Ramos (cell line): ENCODE results near the gene RAB18.
"Not testable (repeated sequence)": the region's sequence is repeated elsewhere in the genome, so short reads cannot be mapped to it uniquely, and the experiment has no call there.

Experiments
- in situ Hi-C: fragments of 300-500 bp; cut with MboI; formaldehyde crosslinking; loops from one replicate; pipeline ENCODE4 v1.14.3; 2022; ENCODE audit warnings: low sequenced_read_pairs; ENCODE audit not compliant: unreplicated experiment

The RAB18 gene

GRCh38 chr10:27504007-27504807 lies at the start of gene RAB18:
Gene RAB18 (plus strand): TSS chr10:27504304. CDS start chr10:27504370, 66 bp downstream.
- in situ Hi-C loops: no loop called here

DNA sequence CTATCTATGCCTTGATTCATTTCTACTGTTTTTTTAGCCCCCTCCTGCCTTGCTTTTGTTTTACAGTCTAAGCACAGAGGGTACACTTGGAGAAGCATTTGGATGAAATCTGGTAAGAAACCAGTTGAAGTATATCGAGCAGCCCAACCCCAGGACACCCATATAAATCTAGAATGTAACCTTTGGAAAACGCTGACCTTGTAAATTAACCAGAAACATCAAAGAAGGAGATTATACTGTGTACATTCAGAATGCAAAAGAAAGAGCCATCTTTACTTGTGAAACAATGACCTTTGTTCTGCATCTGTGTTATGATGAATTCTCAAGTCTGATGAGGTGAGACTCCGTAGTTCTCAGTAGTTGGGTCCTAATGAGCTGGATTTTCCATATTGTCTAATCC lies 49.3 kb upstream of the RAB18 start:
- in situ Hi-C loops: no loop called here

DNA sequence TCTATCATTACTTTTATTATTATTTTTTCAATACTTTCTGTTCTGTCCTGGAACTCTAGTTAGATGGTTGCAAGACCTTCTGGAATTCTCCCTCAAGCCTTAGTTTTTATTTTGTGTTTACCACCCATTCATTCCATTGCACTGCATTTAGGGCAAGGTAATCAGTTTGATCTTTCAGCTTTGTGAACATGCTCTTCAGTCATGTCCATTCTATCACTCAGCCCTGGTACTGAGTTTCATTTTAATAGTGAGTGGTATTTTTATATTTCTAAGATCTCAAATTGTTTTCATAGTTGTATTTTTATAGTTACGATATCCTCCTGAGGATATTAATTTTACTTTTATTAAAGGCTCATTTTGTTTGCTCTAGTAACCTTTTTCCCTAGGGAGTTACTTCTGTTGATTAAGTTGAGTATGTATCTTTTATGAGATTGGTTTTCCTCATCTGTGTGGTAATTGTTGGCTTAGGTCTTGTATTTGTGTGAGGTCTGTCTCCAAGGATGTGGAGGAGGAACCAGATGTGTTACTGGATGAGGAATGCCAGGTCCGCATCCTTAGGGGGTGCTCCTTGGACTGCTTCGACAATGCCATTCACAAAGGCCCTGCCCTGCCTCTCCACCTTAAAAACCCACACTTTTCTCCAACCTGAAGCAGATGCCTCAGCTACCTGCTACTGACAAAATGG lies 46.7 kb upstream of the RAB18 start:
- in situ Hi-C loops: no loop called here

DNA sequence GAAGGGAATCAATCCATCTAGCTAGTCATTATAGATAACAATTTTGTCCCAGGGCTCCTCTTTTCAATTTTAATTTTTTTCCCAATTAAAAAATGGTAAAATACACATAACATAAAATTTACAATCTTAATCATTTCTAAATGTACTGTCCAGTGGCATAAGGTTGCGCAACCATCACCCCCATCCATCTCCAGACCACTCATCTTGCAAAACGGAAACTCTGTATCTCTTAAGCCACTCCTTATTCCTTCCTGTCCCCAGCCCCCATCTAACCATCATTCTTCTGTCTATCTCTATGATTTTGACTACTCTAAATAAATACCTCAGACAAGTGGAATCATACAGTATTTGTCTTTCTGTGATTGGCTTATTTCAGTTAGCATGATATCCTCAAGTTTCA lies 46.1 kb upstream of the RAB18 start:
- in situ Hi-C loops: no loop called here

GRCh38 chr10:27461312-27461711 lies 42.8 kb upstream of the RAB18 start:
- in situ Hi-C loops: no loop called here

DNA sequence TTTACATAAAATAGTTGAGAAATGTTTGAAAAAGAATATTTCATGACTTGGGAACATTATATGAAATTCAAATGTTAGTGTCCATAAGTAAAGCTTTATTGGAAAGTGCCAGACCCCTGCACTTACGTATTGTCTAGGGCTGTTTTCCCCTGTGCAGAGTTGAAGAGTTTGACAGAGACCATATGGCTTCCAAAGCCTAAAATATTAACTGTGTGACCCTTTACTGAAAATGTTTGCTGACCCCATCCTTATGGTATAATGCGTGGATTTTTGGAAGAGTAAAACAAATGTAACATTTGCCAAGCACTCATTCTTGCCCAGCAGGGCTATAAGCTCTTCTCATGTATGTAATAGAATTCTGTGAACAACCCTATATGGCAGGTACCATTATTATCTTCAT lies 40.1 kb upstream of the RAB18 start:
- in situ Hi-C loops: no loop called here

GRCh38 chr10:27464993-27465392 lies 39.1 kb upstream of the RAB18 start:
- in situ Hi-C loops: no loop called here

- in situ Hi-C loops: not testable (repeated sequence)
Measured at GRCh38 chr10:27465596-27465995, 38.5 kb upstream of the RAB18 start.

DNA sequence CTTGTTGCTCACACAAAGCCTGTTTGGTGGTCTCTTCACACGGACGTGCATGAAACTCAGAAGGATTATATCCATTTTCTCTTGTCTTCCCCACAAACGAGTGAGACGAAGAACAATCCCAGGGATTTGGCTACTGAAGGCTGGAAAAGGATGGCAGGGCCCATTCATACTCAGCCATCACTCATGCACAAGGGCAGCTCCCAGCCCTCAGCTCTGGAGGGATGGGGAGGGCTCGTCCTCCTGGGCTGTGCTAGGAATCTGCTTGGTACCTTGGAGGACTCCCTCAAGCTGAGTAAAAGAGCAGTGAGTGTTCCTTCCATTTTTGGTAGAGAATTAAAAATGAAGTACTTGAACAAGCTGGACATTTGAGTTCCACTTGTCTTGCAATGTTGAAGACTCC lies 33.2 kb upstream of the RAB18 start:
- in situ Hi-C loops: no loop called here

- in situ Hi-C loops: no loop called here
Measured at GRCh38 chr10:27474741-27475140, 29.4 kb upstream of the RAB18 start.

DNA sequence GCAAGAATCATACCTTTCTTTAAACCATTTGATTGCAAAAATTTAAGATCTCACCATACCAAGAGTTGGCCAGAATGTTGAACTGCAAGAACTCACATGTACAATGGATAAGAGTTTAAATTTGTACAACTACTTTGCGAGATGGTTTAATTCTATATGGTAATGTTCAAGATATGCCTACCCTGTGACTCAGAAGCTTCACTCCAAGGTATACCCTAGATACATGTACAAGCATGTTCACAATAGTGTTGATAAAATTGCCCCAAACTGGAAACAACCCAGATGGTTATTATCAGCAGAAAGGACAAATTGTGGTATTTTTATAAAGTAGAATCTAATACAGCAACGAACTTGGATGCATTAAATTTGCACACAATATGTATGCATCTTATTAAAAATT lies 25.1 kb upstream of the RAB18 start:
- in situ Hi-C loops: no loop called here

- in situ Hi-C loops: no loop called here
Measured at GRCh38 chr10:27481486-27481885, 22.6 kb upstream of the RAB18 start.

- in situ Hi-C loops: no loop called here
Measured at GRCh38 chr10:27482984-27483956, 20.8 kb upstream of the RAB18 start.

DNA sequence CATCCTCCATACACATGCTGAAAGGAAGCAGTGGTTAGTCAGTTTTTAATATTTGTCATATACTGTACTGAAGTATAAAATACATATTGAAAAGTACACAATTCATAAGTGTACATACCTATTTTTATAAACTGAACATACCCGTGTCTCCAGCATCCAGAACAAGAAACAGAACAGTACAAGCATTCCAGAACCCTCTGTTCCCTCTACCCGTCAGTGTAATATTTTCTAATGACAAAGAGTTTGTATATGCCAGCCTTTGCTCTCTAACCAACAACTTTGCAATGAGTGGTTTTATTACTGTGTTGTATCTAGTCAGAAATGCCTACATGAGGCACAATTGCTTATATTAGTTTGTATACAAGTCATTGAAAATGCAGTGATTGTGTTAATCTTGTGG lies 18.7 kb upstream of the RAB18 start:
- in situ Hi-C loops: no loop called here

DNA sequence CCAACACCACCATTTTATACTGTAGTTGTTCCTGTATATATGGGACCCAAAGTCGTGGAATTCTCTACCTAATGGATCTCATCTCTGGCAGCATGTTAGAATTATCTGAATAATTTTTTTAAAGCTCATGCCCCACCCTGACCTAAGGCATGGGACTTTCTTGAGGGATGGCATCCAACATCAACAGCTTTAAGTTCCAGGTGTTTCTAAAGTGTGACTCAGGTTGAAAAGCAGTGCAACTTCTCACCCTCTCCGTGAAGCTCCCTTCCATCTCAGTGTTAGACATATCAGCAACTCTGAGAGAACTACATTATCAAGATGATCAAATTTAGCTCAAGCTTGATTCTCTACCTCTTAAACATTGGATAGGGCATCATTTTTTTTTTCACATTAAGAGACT lies 18.1 kb upstream of the RAB18 start:
- in situ Hi-C loops: no loop called here

DNA sequence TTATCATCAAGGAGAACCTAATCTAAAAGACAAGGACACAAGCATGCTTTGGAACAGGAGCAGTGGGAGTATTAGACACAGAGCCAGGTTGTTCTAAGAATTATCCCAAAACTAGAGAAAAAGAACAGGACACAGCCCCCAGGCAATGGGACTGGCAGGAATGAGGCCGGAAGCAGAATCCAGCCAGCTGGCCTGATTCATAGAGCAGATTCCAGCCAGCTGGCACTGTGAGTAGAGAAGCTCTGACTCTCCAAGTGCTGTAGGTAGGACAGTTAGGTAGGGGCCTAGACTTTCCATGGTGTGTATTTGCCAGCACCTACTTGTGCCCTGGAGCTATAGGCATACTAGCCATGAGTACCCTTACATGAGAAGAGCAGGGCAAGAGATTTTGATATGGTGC lies 13.3 kb upstream of the RAB18 start:
- in situ Hi-C loops: no loop called here

DNA sequence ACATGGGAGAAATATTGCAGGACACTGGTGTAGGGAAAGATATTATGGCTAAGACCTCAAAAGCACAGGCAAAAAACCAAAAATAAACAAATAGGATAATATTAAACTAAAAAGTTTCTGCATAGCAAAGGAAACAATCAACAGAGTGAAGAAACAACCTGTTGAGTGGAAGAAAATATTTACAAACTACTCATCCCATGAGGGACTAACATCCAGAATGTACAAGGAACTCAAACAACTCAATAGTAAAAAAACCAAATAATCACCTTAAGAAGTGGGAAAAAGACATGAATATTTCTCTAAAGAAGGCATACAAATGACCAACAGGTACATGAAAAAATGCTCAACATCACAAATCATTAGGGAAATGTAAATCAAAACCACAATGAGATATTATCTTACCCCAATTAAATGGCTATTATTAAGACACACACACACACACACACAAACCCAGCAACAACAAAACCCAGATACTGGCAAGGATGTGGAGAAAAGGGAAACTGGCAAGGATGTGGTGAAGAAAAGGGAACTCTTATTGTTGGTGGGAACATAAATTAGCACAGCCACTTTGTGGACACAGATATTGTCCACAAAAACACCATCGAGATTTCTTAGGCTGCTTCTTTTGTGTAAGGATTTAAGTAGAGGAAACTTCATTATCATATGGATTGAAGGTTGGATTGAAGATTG lies 9.8 kb upstream of the RAB18 start:
- in situ Hi-C loops: no loop called here

DNA sequence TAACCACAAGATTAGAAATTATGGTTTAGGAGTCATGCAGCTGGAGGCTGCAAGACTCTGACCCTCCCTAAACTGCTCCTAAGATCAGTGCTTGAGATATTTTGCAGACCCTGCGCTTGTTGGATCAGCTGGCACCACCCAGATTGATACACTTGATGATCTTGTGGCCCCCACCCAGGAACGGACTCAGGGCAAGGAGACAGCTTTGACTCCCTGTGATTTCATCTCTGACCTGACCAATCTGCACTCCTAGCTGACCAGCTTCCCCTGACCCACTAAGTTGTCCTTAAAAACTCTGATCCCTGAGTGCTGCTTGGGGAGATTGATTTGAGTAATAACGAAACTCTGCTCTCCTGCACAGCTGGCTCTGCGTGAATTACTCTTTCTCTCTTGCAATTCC lies 8.0 kb upstream of the RAB18 start:
- in situ Hi-C loops: no loop called here

- in situ Hi-C loops: no loop called here
Measured at GRCh38 chr10:27500096-27500495, 4.0 kb upstream of the RAB18 start.

GRCh38 chr10:27500886-27501285 lies 3.2 kb upstream of the RAB18 start:
- in situ Hi-C loops: no loop called here
